ENCODE measurements around the gene SNX13. TPM values are rescaled to one million over a fixed set of nuclear protein-coding genes. Genes with fewer than 3 reads are reported as not detected.

Gene SNX13
- total RNA-seq, 1 experiment from 2014 or later = 29.0 TPM

- no peaks in the 10 kb centered on the region for H3K79me2 ChIP-seq (ENCODE audit: insufficient read depth, low read length)
- WGBS (ENCODE audit: extremely low coverage, insufficient read length, low lambda C conversion rate) = no CpG with 5 or more reads among the region's 4 CpGs
- H4K91ac ChIP-seq (ENCODE audit: insufficient read length, low read depth, low read length) = no peak overlapping the region
- no peak overlapping the region for H2BK120ac ChIP-seq (ENCODE audit: low read depth, low read length, poor library complexity, severe bottlenecking)
- H3K27ac Mint-ChIP-seq = no peak overlapping the region
- no peaks in the 10 kb centered on the region for H3K23me2 ChIP-seq (ENCODE audit: insufficient read length, low read depth, low read length, poor library complexity, severe bottlenecking)
- H3K79me1 ChIP-seq (ENCODE audit: insufficient read depth, low read depth, low read length, poor library complexity, severe bottlenecking) = no peaks in the 10 kb centered on the region
- H3K4me1 Mint-ChIP-seq = peaks cover 9 to 14% of the 10 kb centered on the region in 2 experiments
- H3K4me2 ChIP-seq (ENCODE audit: insufficient read depth, insufficient read length, low read length) = no peak overlapping the region
- DNase-seq = no peak
- H3K56ac ChIP-seq (ENCODE audit: insufficient read length, low read depth, low read length) = no peak overlapping the region
- no peak overlapping the region for H2BK12ac ChIP-seq (ENCODE audit: insufficient read length, low read depth, low read length)
- no peak overlapping the region for H3K4me3 Mint-ChIP-seq
- H2BK20ac ChIP-seq (ENCODE audit: low read depth, low read length, poor library complexity, severe bottlenecking) = no peak overlapping the region
- H2BK5ac ChIP-seq (ENCODE audit: insufficient read length, low read length) = no peak overlapping the region
- H2AFZ ChIP-seq (ENCODE audit: low read length) = no peak overlapping the region
- no peak overlapping the region for H3K27ac ChIP-seq (ENCODE audit: insufficient read length, low read depth, low read length)
- peaks cover 3% of the 10 kb centered on the region; the same call in 1 of the 2 replicates for H3K4me1 ChIP-seq (ENCODE audit: insufficient read depth, low read length)
- no peaks in the 10 kb centered on the region for H3K36me3 Mint-ChIP-seq (ENCODE audit: insufficient read depth in 1 of 3, low read depth in 3 of 3)
- TF ChIP-seq, protein P1, sequence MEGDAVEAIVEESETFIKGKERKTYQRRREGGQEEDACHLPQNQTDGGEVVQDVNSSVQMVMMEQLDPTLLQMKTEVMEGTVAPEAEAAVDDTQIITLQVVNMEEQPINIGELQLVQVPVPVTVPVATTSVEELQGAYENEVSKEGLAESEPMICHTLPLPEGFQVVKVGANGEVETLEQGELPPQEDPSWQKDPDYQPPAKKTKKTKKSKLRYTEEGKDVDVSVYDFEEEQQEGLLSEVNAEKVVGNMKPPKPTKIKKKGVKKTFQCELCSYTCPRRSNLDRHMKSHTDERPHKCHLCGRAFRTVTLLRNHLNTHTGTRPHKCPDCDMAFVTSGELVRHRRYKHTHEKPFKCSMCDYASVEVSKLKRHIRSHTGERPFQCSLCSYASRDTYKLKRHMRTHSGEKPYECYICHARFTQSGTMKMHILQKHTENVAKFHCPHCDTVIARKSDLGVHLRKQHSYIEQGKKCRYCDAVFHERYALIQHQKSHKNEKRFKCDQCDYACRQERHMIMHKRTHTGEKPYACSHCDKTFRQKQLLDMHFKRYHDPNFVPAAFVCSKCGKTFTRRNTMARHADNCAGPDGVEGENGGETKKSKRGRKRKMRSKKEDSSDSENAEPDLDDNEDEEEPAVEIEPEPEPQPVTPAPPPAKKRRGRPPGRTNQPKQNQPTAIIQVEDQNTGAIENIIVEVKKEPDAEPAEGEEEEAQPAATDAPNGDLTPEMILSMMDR (conservative IDR thresholded peaks at IDR 0.05) = no peak
- no peaks in the 10 kb centered on the region for H3K27me3 ChIP-seq (ENCODE audit: insufficient read depth, low read length)
- no peak overlapping the region for H3K14ac ChIP-seq (ENCODE audit: insufficient read depth, low read length)
- no peak overlapping the region for H3K4ac ChIP-seq (ENCODE audit: low read depth, low read length)
- no peak overlapping the region for H3K9ac ChIP-seq (ENCODE audit: extremely low read depth, insufficient read length, low read length)
- H2AK5ac ChIP-seq (ENCODE audit: insufficient read length, low read length) = no peak overlapping the region
- H4K8ac ChIP-seq (replicated peaks; ENCODE audit: insufficient read length, low read depth, low read length) = no peak overlapping the region
- no peaks in the 10 kb centered on the region for H3K9me3 Mint-ChIP-seq
- no peaks in the 10 kb centered on the region for H4K20me1 ChIP-seq (ENCODE audit: control insufficient read depth, insufficient read depth, insufficient read length)
- no peak overlapping the region for H3K23ac ChIP-seq (ENCODE audit: insufficient read length, low read depth, low read length)
- H4K5ac ChIP-seq (ENCODE audit: insufficient read length, low read depth, low read length) = no peak overlapping the region
- no peak overlapping the region for H2BK15ac ChIP-seq (ENCODE audit: low read depth, low read length)
- no peak overlapping the region for H3T11ph ChIP-seq (ENCODE audit: low read length)
- no peaks in the 10 kb centered on the region for H3K9me3 ChIP-seq (ENCODE audit: control insufficient read depth, low read depth, low read length)
- no peaks in the 10 kb centered on the region for H3K27me3 Mint-ChIP-seq (ENCODE audit: low read depth)
- no peak overlapping the region for H3K18ac ChIP-seq (ENCODE audit: insufficient read length, low read depth, low read length)
Observed at GRCh38 chr7:17898111-17898510, 42.2 kb downstream of the SNX13 start.
